K562 (cell line): ENCODE data around the gene CHCHD1. TPM values are rescaled to one million over a fixed set of nuclear protein-coding genes. Genes with fewer than 3 reads are reported as not detected.

Experiments used
- ARNT ChIP-seq, 2 experiments: fragments of 450-650 bp; IDR thresholded peaks; 2 replicates each; pipeline ENCODE4 v1.6.1; 2016; ENCODE audit warnings: mild to moderate bottlenecking in 1 of 2
- CBFB ChIP-seq: sonication (generic); formaldehyde crosslinking; IDR thresholded peaks from 2 replicates; pipeline ENCODE4 v1.4.0; 2020; ENCODE audit warnings: mild to moderate bottlenecking, missing genetic modification reagents
- MECOM ChIP-seq: fragments of 250-450 bp; sonication (Bioruptor Pico); IDR thresholded peaks from 2 replicates; pipeline ENCODE4 v1.8.0; 2022; ENCODE audit warnings: inconsistent platforms
- PHB2 ChIP-seq: fragments of 450-650 bp; IDR thresholded peaks from 2 replicates; pipeline ENCODE4 v1.6.1; 2017; ENCODE audit warnings: low read depth
- PTTG1 ChIP-seq: fragments of 450-650 bp; IDR thresholded peaks from 2 replicates; pipeline ENCODE4 v1.6.1; 2016; ENCODE audit warnings: low read depth, mild to moderate bottlenecking, missing genetic modification characterization, missing compliant biosample characterization
- RBM14 ChIP-seq: fragments of 200-400 bp; formaldehyde crosslinking; IDR thresholded peaks from 2 replicates; pipeline ENCODE4 v1.6.1; 2018; ENCODE audit warnings: low read depth, mild to moderate bottlenecking, low read length, moderate library complexity, borderline replicate concordance; ENCODE audit not compliant: insufficient read depth
- RBM15 ChIP-seq: fragments of 200-400 bp; formaldehyde crosslinking; IDR thresholded peaks from 2 replicates; pipeline ENCODE4 v1.6.1; 2018; ENCODE audit warnings: mild to moderate bottlenecking, low read length, moderate library complexity; ENCODE audit not compliant: insufficient read depth
- SUPT5H ChIP-seq: fragments of 450-650 bp; IDR thresholded peaks from 2 replicates; pipeline ENCODE4 v1.6.1; 2016
- ZBTB1 ChIP-seq: sonication (generic); formaldehyde crosslinking; IDR thresholded peaks from 2 replicates; pipeline ENCODE4 v1.8.1; 2023; ENCODE audit warnings: missing genetic modification reagents, low read depth, mild to moderate bottlenecking, borderline replicate concordance
- ZFP36 ChIP-seq: fragments of 150-350 bp; IDR thresholded peaks from 2 replicates; pipeline ENCODE4 v1.6.1; 2018; ENCODE audit warnings: low read length, low read depth; ENCODE audit not compliant: partially characterized antibody
- ZFPM2 ChIP-seq: fragments of 250-450 bp; sonication (Bioruptor Pico); IDR thresholded peaks from 2 replicates; pipeline ENCODE4 v1.5.1; 2022; ENCODE audit warnings: mild to moderate bottlenecking
- ZNF121 ChIP-seq: sonication (generic); formaldehyde crosslinking; conservative IDR thresholded peaks from 2 replicates; pipeline ENCODE4 v1.8.0; 2022; ENCODE audit warnings: missing genetic modification reagents
- ZNF778 ChIP-seq: fragments of 450-650 bp; formaldehyde crosslinking; IDR thresholded peaks from 2 replicates; pipeline ENCODE4 v1.4.0; 2020; ENCODE audit warnings: mild to moderate bottlenecking, moderate library complexity
- polyA plus RNA-seq, 8 experiments: library from polyadenylated mRNA; depleted of rRNA in 4 of 8; stranded (reverse) in 5 of 8; unstranded in 3 of 8; fragments of >200 nt; fragmentation: Nextera tagmentation in 2 of 8; fragmentation: Illumina TruSeq in 1 of 8; extraction: Ambion mirVana in 2 of 8; extraction: Trizol in 1 of 8; gene quantifications; 2 replicates each; pipeline versions ENCODE4 v1.2.1 to v1.2.3, GENCODE V29; 2011 to 2014; ENCODE audit warnings: inconsistent platforms in 1 of 8, missing spikeins in 1 of 8
- total RNA-seq, 7 experiments: library from RNA; depleted of rRNA in 6 of 7; stranded (reverse); fragments of >200 nt in 6 of 7; fragmentation: Illumina TruSeq in 2 of 7; extraction: Trizol in 2 of 7; gene quantifications; 2 replicates each; pipeline versions ENCODE4 v1.2.1 to v1.2.3, GENCODE V29; 2011 to 2021; ENCODE audit warnings: low replicate concordance in 1 of 7
- TF ChIP-seq, protein P1 (sequence below): sonication (generic); formaldehyde crosslinking; IDR thresholded peaks from 2 replicates; pipeline ENCODE4 v1.8.0; 2023; ENCODE audit warnings: mild to moderate bottlenecking, missing genetic modification reagents
- TF ChIP-seq, protein P2 (sequence below): fragments of 250-450 bp; sonication (Bioruptor Pico); IDR thresholded peaks from 2 replicates; pipeline ENCODE4 v1.5.0; 2020; ENCODE audit warnings: mild to moderate bottlenecking
- TF ChIP-seq, protein P3 (sequence below), 2 experiments: IDR thresholded peaks in 1 of 2; conservative IDR thresholded peaks in 1 of 2; 2 replicates each; pipeline ENCODE4 v1.6.1; 2016; ENCODE audit warnings: low read depth in 2 of 2, mild to moderate bottlenecking in 1 of 2, missing compliant biosample characterization in 1 of 2, missing genetic modification characterization in 1 of 2, moderate library complexity in 1 of 2

Gene CHCHD1
- total and polyA plus RNA-seq, 9 of the 15 experiments (the other 6 are each of a cell fraction or from before 2014, with no cell fraction given) = 52.9 to 126 (median 83.4) TPM

DNA sequence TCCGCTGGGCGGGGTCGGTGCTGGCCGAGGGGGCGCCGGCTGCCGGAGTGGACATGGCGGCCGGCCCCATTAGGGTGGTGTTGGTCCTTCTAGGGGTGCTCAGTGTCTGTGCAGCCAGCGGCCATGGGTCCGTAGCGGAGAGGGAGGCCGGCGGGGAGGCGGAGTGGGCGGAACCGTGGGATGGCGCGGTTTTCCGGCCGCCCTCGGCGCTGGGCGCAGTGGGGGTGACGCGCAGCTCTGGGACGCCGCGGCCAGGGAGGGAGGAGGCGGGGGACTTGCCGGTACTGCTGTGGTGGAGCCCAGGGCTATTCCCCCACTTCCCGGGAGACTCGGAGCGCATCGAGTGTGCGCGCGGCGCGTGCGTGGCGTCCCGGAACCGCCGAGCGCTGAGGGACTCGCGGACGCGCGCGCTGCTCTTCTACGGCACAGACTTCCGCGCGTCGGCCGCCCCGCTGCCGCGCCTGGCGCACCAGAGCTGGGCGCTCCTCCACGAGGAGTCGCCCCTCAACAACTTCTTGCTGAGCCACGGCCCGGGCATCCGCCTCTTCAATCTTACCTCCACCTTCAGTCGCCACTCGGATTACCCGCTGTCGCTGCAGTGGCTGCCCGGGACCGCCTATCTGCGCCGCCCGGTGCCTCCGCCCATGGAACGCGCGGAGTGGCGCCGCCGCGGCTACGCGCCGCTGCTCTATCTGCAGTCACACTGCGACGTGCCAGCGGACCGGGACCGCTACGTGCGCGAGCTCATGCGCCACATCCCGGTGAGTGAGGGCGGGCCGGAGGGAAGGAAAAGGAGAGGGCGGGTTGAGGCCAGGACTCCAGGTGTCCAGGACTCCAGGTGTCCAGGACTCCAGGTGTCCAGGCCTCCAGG is 9.3 kb upstream of the CHCHD1 start (continued):
- TF ChIP-seq, protein P1, sequence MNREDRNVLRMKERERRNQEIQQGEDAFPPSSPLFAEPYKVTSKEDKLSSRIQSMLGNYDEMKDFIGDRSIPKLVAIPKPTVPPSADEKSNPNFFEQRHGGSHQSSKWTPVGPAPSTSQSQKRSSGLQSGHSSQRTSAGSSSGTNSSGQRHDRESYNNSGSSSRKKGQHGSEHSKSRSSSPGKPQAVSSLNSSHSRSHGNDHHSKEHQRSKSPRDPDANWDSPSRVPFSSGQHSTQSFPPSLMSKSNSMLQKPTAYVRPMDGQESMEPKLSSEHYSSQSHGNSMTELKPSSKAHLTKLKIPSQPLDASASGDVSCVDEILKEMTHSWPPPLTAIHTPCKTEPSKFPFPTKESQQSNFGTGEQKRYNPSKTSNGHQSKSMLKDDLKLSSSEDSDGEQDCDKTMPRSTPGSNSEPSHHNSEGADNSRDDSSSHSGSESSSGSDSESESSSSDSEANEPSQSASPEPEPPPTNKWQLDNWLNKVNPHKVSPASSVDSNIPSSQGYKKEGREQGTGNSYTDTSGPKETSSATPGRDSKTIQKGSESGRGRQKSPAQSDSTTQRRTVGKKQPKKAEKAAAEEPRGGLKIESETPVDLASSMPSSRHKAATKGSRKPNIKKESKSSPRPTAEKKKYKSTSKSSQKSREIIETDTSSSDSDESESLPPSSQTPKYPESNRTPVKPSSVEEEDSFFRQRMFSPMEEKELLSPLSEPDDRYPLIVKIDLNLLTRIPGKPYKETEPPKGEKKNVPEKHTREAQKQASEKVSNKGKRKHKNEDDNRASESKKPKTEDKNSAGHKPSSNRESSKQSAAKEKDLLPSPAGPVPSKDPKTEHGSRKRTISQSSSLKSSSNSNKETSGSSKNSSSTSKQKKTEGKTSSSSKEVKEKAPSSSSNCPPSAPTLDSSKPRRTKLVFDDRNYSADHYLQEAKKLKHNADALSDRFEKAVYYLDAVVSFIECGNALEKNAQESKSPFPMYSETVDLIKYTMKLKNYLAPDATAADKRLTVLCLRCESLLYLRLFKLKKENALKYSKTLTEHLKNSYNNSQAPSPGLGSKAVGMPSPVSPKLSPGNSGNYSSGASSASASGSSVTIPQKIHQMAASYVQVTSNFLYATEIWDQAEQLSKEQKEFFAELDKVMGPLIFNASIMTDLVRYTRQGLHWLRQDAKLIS = peak; percentile 82; the same call in 1 of the 2 replicates
- TF ChIP-seq CBFB (CRISPR knock-in tag) = no peak
- TF ChIP-seq MECOM (CRISPR knock-in tag) = no peak
- no peak for TF ChIP-seq ZFP36
- no peak for TF ChIP-seq RBM15
- TF ChIP-seq SUPT5H = peak; percentile 98
- TF ChIP-seq ZBTB1 (CRISPR knock-in tag) = peak; percentile 79; the same call in 1 of the 2 replicates
- TF ChIP-seq ZFPM2 (CRISPR knock-in tag) = 0 out of 2 replicates have a peak, but pooled peaks have one; percentile 79
- no peak for TF ChIP-seq PTTG1 (tag)
- no peak for TF ChIP-seq ZNF778 (CRISPR knock-in tag)
- TF ChIP-seq, protein P2, sequence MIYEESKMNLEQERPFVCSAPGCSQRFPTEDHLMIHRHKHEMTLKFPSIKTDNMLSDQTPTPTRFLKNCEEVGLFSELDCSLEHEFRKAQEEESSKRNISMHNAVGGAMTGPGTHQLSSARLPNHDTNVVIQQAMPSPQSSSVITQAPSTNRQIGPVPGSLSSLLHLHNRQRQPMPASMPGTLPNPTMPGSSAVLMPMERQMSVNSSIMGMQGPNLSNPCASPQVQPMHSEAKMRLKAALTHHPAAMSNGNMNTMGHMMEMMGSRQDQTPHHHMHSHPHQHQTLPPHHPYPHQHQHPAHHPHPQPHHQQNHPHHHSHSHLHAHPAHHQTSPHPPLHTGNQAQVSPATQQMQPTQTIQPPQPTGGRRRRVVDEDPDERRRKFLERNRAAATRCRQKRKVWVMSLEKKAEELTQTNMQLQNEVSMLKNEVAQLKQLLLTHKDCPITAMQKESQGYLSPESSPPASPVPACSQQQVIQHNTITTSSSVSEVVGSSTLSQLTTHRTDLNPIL (CRISPR knock-in tag) = peak; percentile 62; the same call in 1 of the 2 replicates
- no peak for TF ChIP-seq PHB2
- no peak for TF ChIP-seq RBM14
- peak; percentile 19; the same call in 1 of the 2 replicates for TF ChIP-seq ZNF121 (CRISPR knock-in tag)
- TF ChIP-seq, protein P3, sequence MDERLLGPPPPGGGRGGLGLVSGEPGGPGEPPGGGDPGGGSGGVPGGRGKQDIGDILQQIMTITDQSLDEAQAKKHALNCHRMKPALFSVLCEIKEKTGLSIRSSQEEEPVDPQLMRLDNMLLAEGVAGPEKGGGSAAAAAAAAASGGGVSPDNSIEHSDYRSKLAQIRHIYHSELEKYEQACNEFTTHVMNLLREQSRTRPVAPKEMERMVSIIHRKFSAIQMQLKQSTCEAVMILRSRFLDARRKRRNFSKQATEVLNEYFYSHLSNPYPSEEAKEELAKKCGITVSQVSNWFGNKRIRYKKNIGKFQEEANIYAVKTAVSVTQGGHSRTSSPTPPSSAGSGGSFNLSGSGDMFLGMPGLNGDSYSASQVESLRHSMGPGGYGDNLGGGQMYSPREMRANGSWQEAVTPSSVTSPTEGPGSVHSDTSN (CRISPR knock-in tag; IDR thresholded peaks at IDR 0.05; ENCODE audit: low read depth) = no peak
- TF ChIP-seq, protein P3 (tag; conservative IDR thresholded peaks at IDR 0.05; ENCODE audit: low read depth) = no peak
- no peak for TF ChIP-seq ARNT (IDR thresholded peaks at IDR 0.05)
